Upper lobe of right lung (tissue), 1 donor: Measurements from ENCODE around the gene SYT12. TPM values are rescaled to one million over a fixed set of nuclear protein-coding genes. Genes with fewer than 3 reads are reported as not detected.

ENCODE experiments used
- ATAC-seq: fragments of 200-7000 bp; cut with Tn5 transposase; one replicate; pipeline ENCODE4 v1.9.1; 2020; ENCODE audit warnings: mild to moderate bottlenecking, moderate library complexity
- DNase-seq: peaks from one replicate; pipeline ENCODE4 v3.0.0-alpha.2; 2020
- H3K27ac ChIP-seq: fragments of 200-600 bp; one replicate; pipeline ENCODE4 v1.8.0; 2022
- H3K27me3 ChIP-seq: fragments of 200-600 bp; one replicate; pipeline ENCODE4 v1.8.0; 2022; ENCODE audit warnings: mild to moderate bottlenecking
- H3K36me3 ChIP-seq: fragments of 200-600 bp; one replicate; pipeline ENCODE4 v1.8.0; 2022
- H3K4me1 ChIP-seq: fragments of 200-600 bp; one replicate; pipeline ENCODE4 v1.8.0; 2022
- H3K4me3 ChIP-seq: fragments of 200-600 bp; one replicate; pipeline ENCODE4 v1.8.0; 2022; ENCODE audit warnings: mild to moderate bottlenecking
- H3K9me3 ChIP-seq: fragments of 200-600 bp; one replicate; pipeline ENCODE4 v1.8.0; 2022
- CTCF ChIP-seq: fragments of 200-600 bp; IDR thresholded peaks from one replicate; pipeline ENCODE4 v1.8.0; 2022; ENCODE audit warnings: antibody characterized with exemption
- intact Hi-C: fragments of 100-400 bp; cut with DNase I; formaldehyde crosslinking; loops from one replicate; pipeline ENCODE4 v1.11.0; 2022
- long read RNA-seq: library from polyadenylated mRNA; unstranded; transcript quantifications from one replicate; pipeline ENCODE4 v2.0.0, GENCODE V29; 2021
- total RNA-seq: library from RNA; stranded (reverse); fragmentation: NEBNext Ultra II Directional; extraction: Animal tissue kit (Norgen Biotek cat#: 25700); gene quantifications from one replicate; pipeline ENCODE4 v1.2.1, GENCODE V29; 2021
- donor health status: DM: no; HTN: yes; CAD: no; lungs with severe emphysema.

SYT12 gene
- total RNA-seq: not detected
- long read RNA-seq, partial matches to known transcripts: 0 of 2 reads
- long read RNA-seq, other reads (novel, unspliced or antisense): 2 of 2 reads

GRCh38 chr11:67022961-67023956 is at the start of gene SYT12:
Gene SYT12 (plus strand): TSS chr11:67023134. CDS start chr11:67030145, 7,011 bp downstream.
- Histone ChIP-seq H3K4me3 (peak within 1 kb of the TSS; percentile 25), H3K4me1 (peaks cover 11% of the 10 kb centered on the region), H3K36me3 (no peaks in the 10 kb centered on the region), H3K9me3 (no peaks in the 10 kb centered on the region), H3K27ac (no peak within 1 kb of the TSS), H3K27me3 (peaks cover 22% of the 10 kb centered on the region)
- ATAC-seq (peak; percentile 7), DNase-seq (no peak)
- intact Hi-C loops: no loop called here
- no peak for TF ChIP-seq CTCF

- Histone ChIP-seq H3K36me3 (no peaks in the 10 kb centered on the region), H3K4me1 (peaks cover 12% of the 10 kb centered on the region), H3K4me3 (no peak overlapping the region), H3K9me3 (no peaks in the 10 kb centered on the region), H3K27ac (no peak overlapping the region), H3K27me3 (no peaks in the 10 kb centered on the region)
- DNase-seq (no peak), ATAC-seq (no peak)
- TF ChIP-seq CTCF: no peak
- intact Hi-C loops: no loop called here
Observed at GRCh38 chr11:66973956-66974580, 48.9 kb upstream of the SYT12 start.

GRCh38 chr11:66974724-66975404 is 48.1 kb upstream of the SYT12 start, which contains the start of gene C11orf86:
Gene C11orf86 (plus strand): TSS chr11:66975304. CDS start chr11:66975363, 59 bp downstream.
- H3K4me1 ChIP-seq: peaks cover 12% of the 10 kb centered on the region
- no peaks in the 10 kb centered on the region for H3K27me3 ChIP-seq
- no peak for TF ChIP-seq CTCF

GRCh38 chr11:66975405-66976027 is 47.4 kb upstream of the SYT12 start:
- intact Hi-C loops: no loop called here
- no peak for ATAC-seq
- Histone ChIP-seq H3K4me3 (no peak overlapping the region), H3K27me3 (no peaks in the 10 kb centered on the region), H3K36me3 (no peaks in the 10 kb centered on the region), H3K27ac (no peak overlapping the region), H3K4me1 (peaks cover 11% of the 10 kb centered on the region), H3K9me3 (no peaks in the 10 kb centered on the region)
- TF ChIP-seq CTCF: no peak
- DNase-seq: no peak

More at GRCh38 chr11:66974724-66975404, 48.1 kb upstream of the SYT12 start, which contains the start of gene C11orf86:
- Histone ChIP-seq H3K36me3 (no peaks in the 10 kb centered on the region), H3K27ac (no peak within 1 kb of the TSS), H3K4me3 (no peak within 1 kb of the TSS), H3K9me3 (no peaks in the 10 kb centered on the region)
- ATAC-seq (no peak), DNase-seq (no peak)
- intact Hi-C loops: no loop called here

GRCh38 chr11:66976028-66976467 is 46.9 kb upstream of the SYT12 start:
- intact Hi-C loops: no loop called here
- Histone ChIP-seq H3K27me3 (no peaks in the 10 kb centered on the region), H3K27ac (no peak overlapping the region), H3K4me1 (peaks cover 6% of the 10 kb centered on the region), H3K4me3 (no peak overlapping the region), H3K9me3 (no peaks in the 10 kb centered on the region), H3K36me3 (no peaks in the 10 kb centered on the region)
- DNase-seq (no peak), ATAC-seq (peak; percentile 43)
- TF ChIP-seq CTCF: peak; percentile 44
